WTC11 (cell line): ENCODE data around the gene FSTL4. TPM values are rescaled to one million over a fixed set of nuclear protein-coding genes. Genes with fewer than 3 reads are reported as not detected.

Source experiments
- ATAC-seq: fragments of 200-7000 bp; cut with Tn5 transposase; 2 replicates; pipeline ENCODE4 v1.10.0; 2021; ENCODE audit warnings: mild to moderate bottlenecking, moderate library complexity
- CTCF ChIA-PET: fragments of 300-600 bp; sonication (Branson Sonifier 250); formaldehyde crosslinking; loops from one replicate; lab custom pipeline; 2021; ENCODE audit warnings: antibody characterized with exemption; lab: Charles Lee
- POLR2A ChIA-PET: fragments of 350-600 bp; sonication (Branson Sonifier 250); formaldehyde crosslinking; loops from one replicate; lab custom pipeline; 2021; ENCODE audit warnings: antibody characterized with exemption; lab: Charles Lee
- DNase-seq: peaks from one replicate; pipeline ENCODE4 v3.0.0; 2021; ENCODE audit warnings: low spot score
- H3K27ac Mint-ChIP-seq: 2 replicates; pipeline ENCODE4 v1.8.0; 2021; ENCODE audit warnings: mixed read lengths
- H3K27me3 Mint-ChIP-seq: 2 replicates; pipeline ENCODE4 v1.8.0; 2021; ENCODE audit warnings: low read depth, mild to moderate bottlenecking, moderate library complexity, mixed read lengths
- H3K36me3 Mint-ChIP-seq: 2 replicates; pipeline ENCODE4 v1.8.0; 2021; ENCODE audit warnings: mixed read lengths
- H3K4me1 Mint-ChIP-seq: 2 replicates; pipeline ENCODE4 v1.8.0; 2022; ENCODE audit warnings: mixed read lengths
- H3K4me3 Mint-ChIP-seq: 2 replicates; pipeline ENCODE4 v1.8.0; 2021; ENCODE audit warnings: mild to moderate bottlenecking, moderate library complexity, mixed read lengths
- H3K9me3 Mint-ChIP-seq: 2 replicates; pipeline ENCODE4 v1.8.0; 2021; ENCODE audit warnings: mixed read lengths
- AR ChIP-seq: fragments of 250-450 bp; sonication (Bioruptor Pico); IDR thresholded peaks from 2 replicates; pipeline ENCODE4 v1.9.0; 2021; ENCODE audit warnings: mild to moderate bottlenecking
- CDX4 ChIP-seq: fragments of 250-450 bp; sonication (Bioruptor Pico); IDR thresholded peaks from 2 replicates; pipeline ENCODE4 v1.9.0; 2021; ENCODE audit warnings: moderate library complexity, mild to moderate bottlenecking, inconsistent platforms, borderline replicate concordance
- ERG ChIP-seq: fragments of 250-450 bp; sonication (Bioruptor Pico); IDR thresholded peaks from 2 replicates; pipeline ENCODE4 v1.8.0; 2021; ENCODE audit warnings: mild to moderate bottlenecking
- ESRRA ChIP-seq: sonication (generic); formaldehyde crosslinking; IDR thresholded peaks from 2 replicates; pipeline ENCODE4 v1.8.1; 2022; ENCODE audit warnings: mild to moderate bottlenecking, missing genetic modification reagents, borderline replicate concordance
- ETV6 ChIP-seq: sonication (generic); formaldehyde crosslinking; IDR thresholded peaks from 2 replicates; pipeline ENCODE4 v1.8.1; 2022; ENCODE audit warnings: mild to moderate bottlenecking, missing genetic modification reagents
- FOXJ3 ChIP-seq: sonication (generic); formaldehyde crosslinking; IDR thresholded peaks from 2 replicates; pipeline ENCODE4 v1.9.0; 2021; ENCODE audit warnings: missing genetic modification reagents, mild to moderate bottlenecking, borderline replicate concordance
- FOXK1 ChIP-seq: sonication (generic); formaldehyde crosslinking; IDR thresholded peaks from 2 replicates; pipeline ENCODE4 v1.8.0; 2022; ENCODE audit warnings: mild to moderate bottlenecking, moderate library complexity, missing genetic modification reagents
- GRHL2 ChIP-seq: fragments of 250-450 bp; sonication (Bioruptor Pico); IDR thresholded peaks from 2 replicates; pipeline ENCODE4 v1.8.0; 2022; ENCODE audit warnings: mild to moderate bottlenecking, moderate library complexity; ENCODE audit not compliant: insufficient replicate concordance, severe bottlenecking
- IRF1 ChIP-seq: sonication (generic); formaldehyde crosslinking; IDR thresholded peaks from 2 replicates; pipeline ENCODE4 v1.8.0; 2023; ENCODE audit warnings: missing genetic modification reagents
- JAZF1 ChIP-seq: fragments of 250-450 bp; sonication (Bioruptor Pico); IDR thresholded peaks from 2 replicates; pipeline ENCODE4 v1.9.0; 2021; ENCODE audit warnings: moderate library complexity, mild to moderate bottlenecking, inconsistent platforms
- KAT7 ChIP-seq: sonication (generic); formaldehyde crosslinking; IDR thresholded peaks from 2 replicates; pipeline ENCODE4 v1.8.1; 2023; ENCODE audit warnings: missing genetic modification reagents, mild to moderate bottlenecking, borderline replicate concordance
- MYBL2 ChIP-seq: sonication (generic); formaldehyde crosslinking; IDR thresholded peaks from 2 replicates; pipeline ENCODE4 v1.8.1; 2023; ENCODE audit warnings: mild to moderate bottlenecking, moderate library complexity, missing genetic modification reagents
- NR1H2 ChIP-seq: sonication (generic); formaldehyde crosslinking; IDR thresholded peaks from 2 replicates; pipeline ENCODE4 v1.9.0; 2021; ENCODE audit warnings: mild to moderate bottlenecking, moderate library complexity, missing genetic modification reagents
- OVOL2 ChIP-seq: fragments of 250-450 bp; sonication (Bioruptor Pico); IDR thresholded peaks from 2 replicates; pipeline ENCODE4 v1.9.0; 2021; ENCODE audit warnings: mild to moderate bottlenecking, borderline replicate concordance
- SP1 ChIP-seq: sonication (generic); formaldehyde crosslinking; conservative IDR thresholded peaks from 2 replicates; pipeline ENCODE4 v1.8.1; 2022; ENCODE audit warnings: missing genetic modification reagents
- TEAD4 ChIP-seq: sonication (generic); formaldehyde crosslinking; IDR thresholded peaks from 2 replicates; pipeline ENCODE4 v1.8.0; 2022; ENCODE audit warnings: mild to moderate bottlenecking, missing genetic modification reagents
- USF1 ChIP-seq: sonication (generic); formaldehyde crosslinking; IDR thresholded peaks from 2 replicates; pipeline ENCODE4 v1.8.0; 2022; ENCODE audit warnings: mild to moderate bottlenecking, missing genetic modification reagents
- ZNF138 ChIP-seq: sonication (generic); formaldehyde crosslinking; conservative IDR thresholded peaks from 2 replicates; pipeline ENCODE4 v1.8.1; 2022; ENCODE audit warnings: mild to moderate bottlenecking, moderate library complexity, missing genetic modification reagents
- ZNF512 ChIP-seq: sonication (generic); formaldehyde crosslinking; IDR thresholded peaks from 2 replicates; pipeline ENCODE4 v1.8.1; 2022; ENCODE audit warnings: missing genetic modification reagents, borderline replicate concordance
- total RNA-seq: library from RNA; stranded (reverse); gene quantifications from 3 replicates; pipeline ENCODE4 v1.2.3, GENCODE V29; 2021
- TF ChIP-seq, protein P1 (sequence below): sonication (generic); formaldehyde crosslinking; IDR thresholded peaks from 2 replicates; pipeline ENCODE4 v1.8.1; 2023; ENCODE audit warnings: mild to moderate bottlenecking, moderate library complexity, missing genetic modification reagents
- TF ChIP-seq, protein P2 (sequence below): sonication (generic); formaldehyde crosslinking; IDR thresholded peaks from 2 replicates; pipeline ENCODE4 v1.8.1; 2022; ENCODE audit warnings: low read depth, mild to moderate bottlenecking, moderate library complexity, missing genetic modification reagents, borderline replicate concordance
- TF ChIP-seq, protein P3 (sequence below): sonication (generic); formaldehyde crosslinking; conservative IDR thresholded peaks from 2 replicates; pipeline ENCODE4 v1.8.1; 2022; ENCODE audit warnings: mild to moderate bottlenecking, missing genetic modification reagents

Gene FSTL4
- total RNA-seq, 1 experiment from 2014 or later: 6.1 TPM

DNA sequence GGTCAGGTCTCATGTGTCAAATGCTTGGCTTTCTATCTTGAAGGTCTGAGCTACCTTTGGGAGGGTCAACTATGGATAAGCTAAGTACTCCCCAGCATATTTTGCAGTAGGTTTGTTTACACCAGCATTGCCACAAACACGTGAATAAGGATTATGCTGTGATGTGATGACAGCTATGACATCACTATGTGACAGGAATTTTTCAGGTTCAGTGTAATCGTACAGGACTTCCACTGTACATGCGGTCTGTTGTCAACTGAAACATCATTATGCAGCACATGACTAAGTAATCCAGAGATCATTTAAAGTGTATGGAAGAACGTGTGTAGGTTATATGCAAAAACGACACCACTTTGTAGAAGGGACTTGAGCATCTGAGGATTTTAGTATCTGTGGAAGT, 104.0 kb downstream of the FSTL4 start (continued):
- TF ChIP-seq OVOL2 (CRISPR knock-in tag) (no peak), ETV6 (CRISPR knock-in tag) (no peak)

GRCh38 chr5:133506181-133506580, 106.2 kb downstream of the FSTL4 start:
- H3K9me3 Mint-ChIP-seq: no peaks in the 10 kb centered on the region
- ATAC-seq (no peak), DNase-seq (no peak)
- H3K4me1 Mint-ChIP-seq: peaks cover 15% of the 10 kb centered on the region
- TF ChIP-seq ESRRA (CRISPR knock-in tag) (no peak), ZNF138 (no peak), KAT7 (no peak), FOXJ3 (CRISPR knock-in tag) (no peak), SP1 (CRISPR knock-in tag) (no peak), GRHL2 (no peak), NR1H2 (no peak)
- TF ChIP-seq, protein P1, sequence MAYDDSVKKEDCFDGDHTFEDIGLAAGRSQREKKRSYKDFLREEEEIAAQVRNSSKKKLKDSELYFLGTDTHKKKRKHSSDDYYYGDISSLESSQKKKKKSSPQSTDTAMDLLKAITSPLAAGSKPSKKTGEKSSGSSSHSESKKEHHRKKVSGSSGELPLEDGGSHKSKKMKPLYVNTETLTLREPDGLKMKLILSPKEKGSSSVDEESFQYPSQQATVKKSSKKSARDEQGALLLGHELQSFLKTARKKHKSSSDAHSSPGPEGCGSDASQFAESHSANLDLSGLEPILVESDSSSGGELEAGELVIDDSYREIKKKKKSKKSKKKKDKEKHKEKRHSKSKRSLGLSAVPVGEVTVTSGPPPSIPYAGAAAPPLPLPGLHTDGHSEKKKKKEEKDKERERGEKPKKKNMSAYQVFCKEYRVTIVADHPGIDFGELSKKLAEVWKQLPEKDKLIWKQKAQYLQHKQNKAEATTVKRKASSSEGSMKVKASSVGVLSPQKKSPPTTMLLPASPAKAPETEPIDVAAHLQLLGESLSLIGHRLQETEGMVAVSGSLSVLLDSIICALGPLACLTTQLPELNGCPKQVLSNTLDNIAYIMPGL (CRISPR knock-in tag): no peak
- no peaks in the 10 kb centered on the region for H3K27me3 Mint-ChIP-seq
- CTCF ChIA-PET: no interaction called here
- H3K4me3 Mint-ChIP-seq: no peak overlapping the region
- POLR2A ChIA-PET: no interaction called here
- H3K27ac Mint-ChIP-seq: no peak overlapping the region
- no peaks in the 10 kb centered on the region for H3K36me3 Mint-ChIP-seq

DNA sequence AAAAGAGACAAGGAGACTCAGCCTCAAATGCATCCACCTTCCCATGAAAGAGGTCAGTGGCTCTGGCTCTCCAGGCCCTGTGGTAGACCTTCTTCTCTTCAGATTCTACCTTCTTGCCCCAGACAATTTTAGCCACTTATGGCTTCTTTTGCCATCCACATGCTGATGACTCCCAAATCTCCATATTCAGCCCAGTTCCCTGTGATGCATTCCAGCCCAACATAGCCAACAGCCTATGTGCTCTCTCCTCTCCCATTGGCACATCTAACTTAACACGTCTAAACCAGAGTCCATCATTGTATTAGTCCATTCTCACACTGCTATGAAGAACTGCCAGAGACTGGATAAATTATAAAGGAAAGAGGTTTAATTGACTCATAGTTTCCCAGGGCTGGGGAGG, 108.8 kb downstream of the FSTL4 start:
- H3K4me3 Mint-ChIP-seq: no peak overlapping the region

More for the DNA sequence above, 108.8 kb downstream of the FSTL4 start:
- H3K27ac Mint-ChIP-seq: no peak overlapping the region
- H3K36me3 Mint-ChIP-seq: no peaks in the 10 kb centered on the region
- no peak for ATAC-seq
- peaks cover 8% of the 10 kb centered on the region for H3K4me1 Mint-ChIP-seq
- ChIA-PET CTCF (no interaction called here), POLR2A (no interaction called here)
- no peak for TF ChIP-seq JAZF1
- no peak for TF ChIP-seq TEAD4 (CRISPR knock-in tag)
- no peak for TF ChIP-seq USF1 (CRISPR knock-in tag)
- no peak for TF ChIP-seq IRF1 (CRISPR knock-in tag)
- TF ChIP-seq MYBL2 (CRISPR knock-in tag): no peak
- TF ChIP-seq, protein P2, sequence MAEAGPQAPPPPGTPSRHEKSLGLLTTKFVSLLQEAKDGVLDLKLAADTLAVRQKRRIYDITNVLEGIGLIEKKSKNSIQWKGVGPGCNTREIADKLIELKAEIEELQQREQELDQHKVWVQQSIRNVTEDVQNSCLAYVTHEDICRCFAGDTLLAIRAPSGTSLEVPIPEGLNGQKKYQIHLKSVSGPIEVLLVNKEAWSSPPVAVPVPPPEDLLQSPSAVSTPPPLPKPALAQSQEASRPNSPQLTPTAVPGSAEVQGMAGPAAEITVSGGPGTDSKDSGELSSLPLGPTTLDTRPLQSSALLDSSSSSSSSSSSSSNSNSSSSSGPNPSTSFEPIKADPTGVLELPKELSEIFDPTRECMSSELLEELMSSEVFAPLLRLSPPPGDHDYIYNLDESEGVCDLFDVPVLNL (CRISPR knock-in tag): no peak
- no peak for TF ChIP-seq ERG (CRISPR knock-in tag)
- no peak for TF ChIP-seq ZNF512 (CRISPR knock-in tag)
- TF ChIP-seq, protein P3, sequence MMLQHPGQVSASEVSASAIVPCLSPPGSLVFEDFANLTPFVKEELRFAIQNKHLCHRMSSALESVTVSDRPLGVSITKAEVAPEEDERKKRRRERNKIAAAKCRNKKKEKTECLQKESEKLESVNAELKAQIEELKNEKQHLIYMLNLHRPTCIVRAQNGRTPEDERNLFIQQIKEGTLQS: no peak
- no peak for TF ChIP-seq FOXK1 (CRISPR knock-in tag)
- no peak for TF ChIP-seq CDX4 (CRISPR knock-in tag)
- no peak for TF ChIP-seq AR
- DNase-seq: no peak
- H3K9me3 Mint-ChIP-seq: no peaks in the 10 kb centered on the region
- H3K27me3 Mint-ChIP-seq: no peaks in the 10 kb centered on the region
